Measurements from ENCODE around the gene PCNX4.

DNA sequence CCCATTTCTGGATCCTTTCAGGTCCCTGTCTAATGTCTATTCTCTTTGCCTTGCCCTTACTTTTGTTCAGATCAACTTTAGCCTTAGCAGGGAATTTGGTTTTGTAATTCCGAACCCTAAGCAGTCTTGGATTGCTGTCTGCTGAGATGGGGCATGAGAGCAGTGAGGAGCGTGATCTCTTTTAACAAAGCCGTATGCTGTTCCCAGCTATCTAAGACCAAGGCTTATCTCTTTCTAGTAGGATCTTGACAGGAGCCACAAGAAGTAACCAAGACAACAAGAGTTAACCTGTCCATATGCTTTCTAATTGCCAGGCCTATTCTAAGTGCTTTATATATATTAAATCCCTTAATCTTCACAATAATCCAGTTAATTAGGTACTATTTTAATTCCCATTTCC, 78.0 kb downstream of the PCNX4 start:
- TF ChIP-seq, protein P1, sequence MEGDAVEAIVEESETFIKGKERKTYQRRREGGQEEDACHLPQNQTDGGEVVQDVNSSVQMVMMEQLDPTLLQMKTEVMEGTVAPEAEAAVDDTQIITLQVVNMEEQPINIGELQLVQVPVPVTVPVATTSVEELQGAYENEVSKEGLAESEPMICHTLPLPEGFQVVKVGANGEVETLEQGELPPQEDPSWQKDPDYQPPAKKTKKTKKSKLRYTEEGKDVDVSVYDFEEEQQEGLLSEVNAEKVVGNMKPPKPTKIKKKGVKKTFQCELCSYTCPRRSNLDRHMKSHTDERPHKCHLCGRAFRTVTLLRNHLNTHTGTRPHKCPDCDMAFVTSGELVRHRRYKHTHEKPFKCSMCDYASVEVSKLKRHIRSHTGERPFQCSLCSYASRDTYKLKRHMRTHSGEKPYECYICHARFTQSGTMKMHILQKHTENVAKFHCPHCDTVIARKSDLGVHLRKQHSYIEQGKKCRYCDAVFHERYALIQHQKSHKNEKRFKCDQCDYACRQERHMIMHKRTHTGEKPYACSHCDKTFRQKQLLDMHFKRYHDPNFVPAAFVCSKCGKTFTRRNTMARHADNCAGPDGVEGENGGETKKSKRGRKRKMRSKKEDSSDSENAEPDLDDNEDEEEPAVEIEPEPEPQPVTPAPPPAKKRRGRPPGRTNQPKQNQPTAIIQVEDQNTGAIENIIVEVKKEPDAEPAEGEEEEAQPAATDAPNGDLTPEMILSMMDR (IDR thresholded peaks at IDR 0.05) = no peak
- TF ChIP-seq EP300 (IDR thresholded peaks at IDR 0.05) = no peak

All from ovary (tissue), 3 donors.